ENCODE data around the gene RLF.

DNA sequence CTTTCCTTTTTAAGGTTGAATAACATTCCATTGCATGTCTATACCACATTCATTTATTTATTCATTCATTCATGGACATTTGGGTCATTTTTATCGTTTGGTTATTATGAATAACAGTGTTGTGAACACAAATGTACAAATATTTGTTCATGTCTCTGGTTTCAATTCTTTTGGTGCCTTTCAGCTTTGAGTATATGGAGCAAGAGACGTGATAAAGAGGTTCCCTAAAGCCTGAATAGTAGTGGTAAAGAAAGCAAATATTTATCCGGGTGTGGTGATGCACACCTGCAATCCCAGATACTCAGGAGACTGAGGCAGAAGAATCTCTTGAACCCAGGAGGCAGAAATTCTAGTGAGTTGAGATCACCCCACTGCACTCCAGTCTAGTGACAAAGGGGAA, 5.3 kb upstream of the RLF start:
- TF ChIP-seq CTCF (conservative IDR thresholded peaks at IDR 0.05; ENCODE audit: low read depth, low read length), result no peak
- no peak for TF ChIP-seq EZH2 (IDR thresholded peaks at IDR 0.05; ENCODE audit: low read length, unreplicated experiment)

All from PC-3 (cell line).